Activated T-helper 1 cell treated with anti-CD3 and anti-CD28 coated beads, Interleukin-2, amount 50 U/mL, for 16 hours (primary cell): ENCODE data around the gene BEX5.
A peak's percentile ranks its signal among the peaks of the same experiment; 100 is the strongest.
"Not testable (repeated sequence)": the region's sequence is repeated elsewhere in the genome, so short reads cannot be mapped to it uniquely, and the experiment has no call there.

Experiments used
- DNase-seq, 2 donors: peaks; one replicate each; pipeline ENCODE4 v3.0.0-alpha.2; 2020; ENCODE audit warnings: low read depth in 1 of 2, low spot score in 1 of 2

BEX5 gene

GRCh38 chrX:102155806-102156179, at the start of gene BEX5:
Gene BEX5, minus strand, starts transcription at chrX:102155977. Its CDS starts 1,712 bp downstream, at chrX:102154265.
- DNase-seq, result peak; percentile 13 to 39

- no peak for DNase-seq
These were observed 30.4 kb upstream of the BEX5 start for GRCh38 chrX:102185967-102186720.

GRCh38 chrX:102154900-102155805, 624 bp downstream of the BEX5 start:
- DNase-seq, result peak in 1 of 2 donors; percentile 5

GRCh38 chrX:102154218-102154860, 1.4 kb downstream of the BEX5 start:
- no peak for DNase-seq

GRCh38 chrX:102142274-102142673, 13.5 kb downstream of the BEX5 start, which contains the start of gene TCEAL6:
Gene TCEAL6, minus strand, starts transcription at chrX:102142481.
- DNase-seq, result not testable (repeated sequence)

- DNase-seq, result not testable (repeated sequence)
These were observed 14.1 kb downstream of the BEX5 start for GRCh38 chrX:102141631-102142030.

GRCh38 chrX:102140876-102141275, 14.9 kb downstream of the BEX5 start:
- not testable (repeated sequence) for DNase-seq

- DNase-seq, result no peak
These were observed 17.7 kb downstream of the BEX5 start for GRCh38 chrX:102138064-102138463.

GRCh38 chrX:102129473-102129872, 26.3 kb downstream of the BEX5 start:
- DNase-seq, result no peak

GRCh38 chrX:102126863-102127262, 28.9 kb downstream of the BEX5 start:
- no peak for DNase-seq

- not testable (repeated sequence) for DNase-seq
These were observed 29.5 kb downstream of the BEX5 start for GRCh38 chrX:102126080-102126818.

GRCh38 chrX:102125436-102125835, 30.3 kb downstream of the BEX5 start, which contains the start of gene TCEAL2:
Gene TCEAL2, plus strand, starts transcription at chrX:102125679. Its CDS starts 1,152 bp downstream, at chrX:102126831.
- not testable (repeated sequence) for DNase-seq

GRCh38 chrX:102125014-102125413, 30.8 kb downstream of the BEX5 start:
- DNase-seq, result not testable (repeated sequence)

GRCh38 chrX:102115748-102116147, 40.0 kb downstream of the BEX5 start:
- DNase-seq, result no peak

- DNase-seq, result no peak
These were observed 42.4 kb downstream of the BEX5 start for GRCh38 chrX:102113367-102113766.
